T follicular helper cell (primary cell): ENCODE measurements around the gene GPR179.

Source experiments
- DNase-seq: peaks from one replicate; pipeline ENCODE4 v3.0.0-alpha.2; 2020; ENCODE audit warnings: low read depth
- total RNA-seq, 2 experiments: gene quantifications; one replicate each; lab custom pipeline; 2026; lab: John Stamatoyannopoulos, UW

Gene GPR179
- total RNA-seq: 0.09 to 0.12 reads per million in 2 experiments

GRCh38 chr17:38343608-38344419, at the start of gene GPR179:
TSS of gene GPR179 (minus strand) at chr17:38343956. CDS start at chr17:38343789, 167 bp downstream.
- DNase-seq: no peak

GRCh38 chr17:38379448-38379847, 35.7 kb upstream of the GPR179 start:
- no peak for DNase-seq

GRCh38 chr17:38369124-38369886, 25.5 kb upstream of the GPR179 start:
- no peak for DNase-seq

GRCh38 chr17:38364741-38365140, 21.0 kb upstream of the GPR179 start:
- DNase-seq: no peak

GRCh38 chr17:38363016-38363415, 19.3 kb upstream of the GPR179 start:
- DNase-seq: no peak

- no peak for DNase-seq
Measured at GRCh38 chr17:38361694-38362465, 18.1 kb upstream of the GPR179 start.

GRCh38 chr17:38358586-38359513, 15.1 kb upstream of the GPR179 start:
- no peak for DNase-seq

GRCh38 chr17:38357486-38358123, 13.8 kb upstream of the GPR179 start:
- no peak for DNase-seq

GRCh38 chr17:38355251-38355650, 11.5 kb upstream of the GPR179 start:
- DNase-seq: no peak

GRCh38 chr17:38354466-38354865, 10.7 kb upstream of the GPR179 start:
- no peak for DNase-seq

- DNase-seq: no peak
Measured at GRCh38 chr17:38353668-38354067, 9.9 kb upstream of the GPR179 start.

GRCh38 chr17:38353086-38353604, 9.4 kb upstream of the GPR179 start:
- no peak for DNase-seq

- no peak for DNase-seq
Measured at GRCh38 chr17:38352245-38353085, 8.7 kb upstream of the GPR179 start.

- peak; percentile 89 for DNase-seq
Measured at GRCh38 chr17:38351412-38352222, 7.9 kb upstream of the GPR179 start, which contains the start of gene SOCS7. TSS of gene SOCS7 (plus strand) at chr17:38351844. CDS start at chr17:38352053, 209 bp downstream.

GRCh38 chr17:38350035-38350434, 6.3 kb upstream of the GPR179 start:
- no peak for DNase-seq

- DNase-seq: peak; percentile 73
Measured at GRCh38 chr17:38349097-38349730, 5.5 kb upstream of the GPR179 start.

GRCh38 chr17:38345743-38346142, 2.0 kb upstream of the GPR179 start:
- no peak for DNase-seq

GRCh38 chr17:38344420-38344745, 627 bp upstream of the GPR179 start:
- DNase-seq: no peak
